Fibroblast of skin of abdomen (primary cell): ENCODE results near the gene NDUFS6.

Experiments
- DNase-seq: peaks from one replicate; pipeline ENCODE4 v3.0.0-alpha.2; 2013

The NDUFS6 gene

GRCh38 chr5:1818784-1819183 lies 17.6 kb downstream of the NDUFS6 start:
- no peak for DNase-seq

- DNase-seq: no peak
Observed at GRCh38 chr5:1819458-1819857, 18.3 kb downstream of the NDUFS6 start.

- no peak for DNase-seq
Observed at GRCh38 chr5:1820381-1820780, 19.2 kb downstream of the NDUFS6 start.

- no peak for DNase-seq
Observed at GRCh38 chr5:1820926-1821325, 19.7 kb downstream of the NDUFS6 start.

- no peak for DNase-seq
Observed at GRCh38 chr5:1821862-1822261, 20.7 kb downstream of the NDUFS6 start.

- DNase-seq: no peak
Observed at GRCh38 chr5:1823381-1824034, 22.3 kb downstream of the NDUFS6 start.

GRCh38 chr5:1824109-1824821 lies 23.1 kb downstream of the NDUFS6 start:
- DNase-seq: no peak

GRCh38 chr5:1824903-1825841 lies 24.0 kb downstream of the NDUFS6 start:
- no peak for DNase-seq

- no peak for DNase-seq
Observed at GRCh38 chr5:1826235-1826980, 25.2 kb downstream of the NDUFS6 start.

GRCh38 chr5:1827025-1827885 lies 26.0 kb downstream of the NDUFS6 start:
- DNase-seq: no peak

GRCh38 chr5:1827886-1828397 lies 26.7 kb downstream of the NDUFS6 start:
- no peak for DNase-seq

- DNase-seq: no peak
Observed at GRCh38 chr5:1830571-1831228, 29.5 kb downstream of the NDUFS6 start.

- no peak for DNase-seq
Observed at GRCh38 chr5:1831257-1831656, 30.1 kb downstream of the NDUFS6 start.

GRCh38 chr5:1831677-1832313 lies 30.6 kb downstream of the NDUFS6 start:
- no peak for DNase-seq

- no peak for DNase-seq
Observed at GRCh38 chr5:1832511-1833250, 31.5 kb downstream of the NDUFS6 start.

- DNase-seq: no peak
Observed at GRCh38 chr5:1833264-1834021, 32.2 kb downstream of the NDUFS6 start.

GRCh38 chr5:1834022-1834551 lies 32.9 kb downstream of the NDUFS6 start:
- no peak for DNase-seq

GRCh38 chr5:1834721-1835429 lies 33.7 kb downstream of the NDUFS6 start:
- DNase-seq: no peak
